K562 (cell line): Measurements from ENCODE around the gene ADAMTS10. TPM values are rescaled to one million over a fixed set of nuclear protein-coding genes. Genes with fewer than 3 reads are reported as not detected.

ENCODE experiments used
- ATAC-seq: fragments of 200-7000 bp; cut with Tn5 transposase; 3 replicates; pipeline ENCODE4 v1.9.1; 2020; ENCODE audit warnings: moderate library complexity
- BruUV-seq: library from RNA; stranded (reverse); fragments of 400-500 nt; replicated peaks from 2 replicates; lab custom pipeline; 2021; lab: Mats Ljungman, UMichigan
- CTCF ChIA-PET: fragments of 300-600 bp; formaldehyde crosslinking; extraction: SDS; loops from one replicate; lab custom pipeline; 2021; ENCODE audit warnings: low intra/inter-chr PET ratio; lab: Yijun Ruan, JAX
- POLR2A ChIA-PET: fragments of 300-600, 350-650 bp; sonication (Branson Sonifier 250); formaldehyde crosslinking; extraction: SDS; loops from one replicate; lab custom pipeline; 2021; ENCODE audit warnings: antibody characterized with exemption, inconsistent platforms; lab: Yijun Ruan, JAX
- DNase-seq, 4 experiments: peaks; one replicate each; pipeline versions ENCODE4 v3.0.0 to v3.0.0-alpha.2; 2011 to 2018; ENCODE audit warnings: low spot score in 3 of 4, mixed read lengths in 3 of 4; ENCODE audit errors: extremely low read depth in 1 of 4
- FAIRE-seq: peaks from 2 replicates; lab custom pipeline; 2011; peaks lifted over from hg19 to GRCh38; lab: Jason Lieb, UNC
- H2AFZ ChIP-seq: 2 replicates; pipeline ENCODE4 v1.6.0; 2011; ENCODE audit warnings: low read depth, low read length, control low read depth, inconsistent platforms
- H3K27ac ChIP-seq: fragments of 200-600 bp; 3 replicates; pipeline ENCODE4 v1.8.0; 2011; ENCODE audit warnings: low read depth, mild to moderate bottlenecking, control low read depth, inconsistent platforms, low read length, moderate library complexity, mixed read lengths; ENCODE audit errors: extremely low read depth
- H3K27me3 ChIP-seq, 2 experiments: fragments of 300-600 bp in 1 of 2; 2 replicates in 1 of 2; 3 replicates in 1 of 2; pipeline versions ENCODE4 v1.6.0 to v1.8.0; 2011; ENCODE audit warnings: inconsistent platforms in 2 of 2, low read length in 2 of 2, mild to moderate bottlenecking in 1 of 2, mixed read lengths in 1 of 2, moderate library complexity in 1 of 2; ENCODE audit not compliant: control insufficient read depth in 2 of 2, insufficient read depth in 2 of 2
- H3K36me3 ChIP-seq: fragments of 300-600 bp; 3 replicates; pipeline ENCODE4 v1.8.0; 2011; ENCODE audit warnings: mild to moderate bottlenecking, low read length, inconsistent platforms; ENCODE audit not compliant: control insufficient read depth, insufficient read depth
- H3K4me1 ChIP-seq, 2 experiments: fragments of 200-600 bp in 1 of 2; replicated peaks in 1 of 2; 2 replicates in 1 of 2; 3 replicates in 1 of 2; pipeline versions ENCODE4 v1.5.1 to v1.8.0; 2011; ENCODE audit warnings: inconsistent platforms in 2 of 2, low read length in 2 of 2, mild to moderate bottlenecking in 1 of 2, mixed read lengths in 1 of 2, moderate library complexity in 1 of 2; ENCODE audit not compliant: control insufficient read depth in 2 of 2, insufficient read depth in 2 of 2
- H3K4me2 ChIP-seq: 2 replicates; pipeline ENCODE4 v1.6.1; 2011; ENCODE audit warnings: low read length, control low read depth, inconsistent platforms, mixed read lengths; ENCODE audit not compliant: insufficient read depth
- H3K4me3 ChIP-seq: fragments of 200-600 bp; sonication (generic), shearing (Covaris generic); 2 replicates; pipeline ENCODE4 v1.5.1; 2016; ENCODE audit warnings: control low read depth, inconsistent platforms
- H3K79me2 ChIP-seq: fragments of 200-600 bp; 3 replicates; pipeline ENCODE4 v1.8.0; 2011; ENCODE audit warnings: low read length, inconsistent platforms; ENCODE audit not compliant: control insufficient read depth, insufficient read depth
- H3K9ac ChIP-seq, 2 experiments: 2 replicates each; pipeline versions ENCODE4 v1.6.0 to v1.6.1; 2011; ENCODE audit warnings: low read depth in 2 of 2, low read length in 2 of 2, control low read depth in 1 of 2, inconsistent platforms in 1 of 2, mild to moderate bottlenecking in 1 of 2, mixed read lengths in 1 of 2; ENCODE audit not compliant: insufficient read depth in 1 of 2
- H3K9me1 ChIP-seq: one replicate; pipeline ENCODE4 v1.6.0; 2011; ENCODE audit warnings: inconsistent platforms, mild to moderate bottlenecking, low read length, moderate library complexity; ENCODE audit not compliant: control insufficient read depth, insufficient read depth
- H3K9me3 ChIP-seq: replicated peaks from 2 replicates; pipeline ENCODE4 v1.5.1; 2011; ENCODE audit warnings: low read depth, low read length, inconsistent platforms; ENCODE audit not compliant: control insufficient read depth, insufficient read depth
- H4K20me1 ChIP-seq: replicated peaks from 2 replicates; pipeline ENCODE4 v1.6.1; 2011; ENCODE audit warnings: low read length, inconsistent platforms, mixed read lengths; ENCODE audit not compliant: control insufficient read depth, insufficient read depth
- CBX8 ChIP-seq: fragments of 200-600 bp; sonication (generic); IDR thresholded peaks from 2 replicates; pipeline ENCODE4 v1.6.1; 2012; ENCODE audit warnings: borderline replicate concordance, mixed run types, low read depth, mild to moderate bottlenecking, moderate library complexity, mixed read lengths, low read length, control low read depth, inconsistent platforms; ENCODE audit not compliant: poor library complexity, severe bottlenecking; ENCODE audit errors: extremely low read depth
- MAZ ChIP-seq, 2 experiments: fragments of 450-650 bp in 1 of 2; sonication (generic) in 1 of 2; formaldehyde crosslinking; IDR thresholded peaks in 1 of 2; conservative IDR thresholded peaks in 1 of 2; 2 replicates each; pipeline versions ENCODE4 v1.4.0 to v1.5.0; 2020; ENCODE audit warnings: mild to moderate bottlenecking in 1 of 2, missing genetic modification reagents in 1 of 2
- MED1 ChIP-seq: sonication (generic); formaldehyde crosslinking; IDR thresholded peaks from 2 replicates; pipeline ENCODE4 v1.8.1; 2023; ENCODE audit warnings: missing genetic modification reagents, borderline replicate concordance
- NR2C1 ChIP-seq, 2 experiments: fragments of 450-650 bp; IDR thresholded peaks; 2 replicates each; pipeline ENCODE4 v1.6.1; 2017; ENCODE audit warnings: mild to moderate bottlenecking in 2 of 2, antibody characterized with exemption in 1 of 2, inconsistent platforms in 1 of 2, missing compliant biosample characterization in 1 of 2, missing genetic modification characterization in 1 of 2
- YY1 ChIP-seq, 3 experiments: IDR thresholded peaks; 2 replicates each; pipeline ENCODE4 v1.6.1; 2011; ENCODE audit warnings: low read length in 2 of 3, mild to moderate bottlenecking in 2 of 3, moderate library complexity in 2 of 3, borderline replicate concordance in 1 of 3, control low read depth in 1 of 3, low read depth in 1 of 3; ENCODE audit not compliant: insufficient read depth in 3 of 3, insufficient replicate concordance in 2 of 3, control insufficient read depth in 1 of 3, insufficient read length in 1 of 3; ENCODE audit errors: extremely low read depth in 1 of 3
- ZEB2 ChIP-seq: fragments of 450-650 bp; IDR thresholded peaks from 2 replicates; pipeline ENCODE4 v1.6.1; 2016
- ZNF311 ChIP-seq: fragments of 250-450 bp; sonication (Bioruptor Pico); IDR thresholded peaks from 2 replicates; pipeline ENCODE4 v1.4.0; 2020; ENCODE audit warnings: mild to moderate bottlenecking, moderate library complexity
- WGBS: fragments of 100-300 bp; shearing (Covaris generic); methylation state at CpG from one replicate; pipeline ENCODE4 v1.1.6; 2016; ENCODE audit warnings: low coverage, mixed read lengths; ENCODE audit not compliant: insufficient coverage; ENCODE audit errors: missing lambda C conversion rate; 5-methylcytosine and 5-hydroxymethylcytosine counted together
- in situ Hi-C: fragments of 300-500 bp; cut with MboI; formaldehyde crosslinking; loops from 4 replicates; pipeline ENCODE4 v1.15.0; 2018; ENCODE audit warnings: inconsistent platforms, mixed read lengths
- intact Hi-C: fragments of 100-400 bp; cut with micrococcal nuclease; formaldehyde crosslinking; loops from 2 replicates; pipeline ENCODE4 v1.14.2; 2022
- polyA plus RNA-seq, 8 experiments: library from polyadenylated mRNA; depleted of rRNA in 4 of 8; stranded (reverse) in 5 of 8; unstranded in 3 of 8; fragments of >200 nt; fragmentation: Nextera tagmentation in 2 of 8; fragmentation: Illumina TruSeq in 1 of 8; extraction: Ambion mirVana in 2 of 8; extraction: Trizol in 1 of 8; gene quantifications; 2 replicates each; pipeline versions ENCODE4 v1.2.1 to v1.2.3, GENCODE V29; 2011 to 2014; ENCODE audit warnings: inconsistent platforms in 1 of 8, missing spikeins in 1 of 8
- total RNA-seq, 7 experiments: library from RNA; depleted of rRNA in 6 of 7; stranded (reverse); fragments of >200 nt in 6 of 7; fragmentation: Illumina TruSeq in 2 of 7; extraction: Trizol in 2 of 7; gene quantifications; 2 replicates each; pipeline versions ENCODE4 v1.2.1 to v1.2.3, GENCODE V29; 2011 to 2021; ENCODE audit warnings: low replicate concordance in 1 of 7
- TF ChIP-seq, protein P1 (sequence below), 3 experiments: IDR thresholded peaks in 2 of 3; conservative IDR thresholded peaks in 1 of 3; 2 replicates each; pipeline ENCODE4 v1.5.1; 2011 to 2012; ENCODE audit warnings: low read length in 3 of 3, mild to moderate bottlenecking in 3 of 3, control low read depth in 2 of 3, improper control_type of control experiment in 1 of 3, inconsistent platforms in 1 of 3, low read depth in 1 of 3, mixed read lengths in 1 of 3, moderate library complexity in 1 of 3; ENCODE audit not compliant: insufficient read depth in 2 of 3
- TF ChIP-seq, protein P2 (sequence below): fragments of 450-650 bp; formaldehyde crosslinking; conservative IDR thresholded peaks from 2 replicates; pipeline ENCODE4 v1.4.0; 2022; ENCODE audit warnings: mild to moderate bottlenecking, missing genetic modification characterization
- TF ChIP-seq, protein P3 (sequence below), 2 experiments: IDR thresholded peaks; 2 replicates each; pipeline ENCODE4 v1.6.1; 2011; ENCODE audit warnings: borderline replicate concordance in 1 of 2, control low read depth in 1 of 2, low read depth in 1 of 2, low read length in 1 of 2, mild to moderate bottlenecking in 1 of 2, mixed read lengths in 1 of 2, moderate library complexity in 1 of 2; ENCODE audit not compliant: insufficient read depth in 1 of 2, insufficient read length in 1 of 2, poor library complexity in 1 of 2, severe bottlenecking in 1 of 2; ENCODE audit errors: extremely low read depth in 1 of 2

ADAMTS10 gene
- total and polyA plus RNA-seq, 9 of the 15 experiments (the other 6 are each of a cell fraction or from before 2014, with no cell fraction given) = 0.33 to 1.8 (median 0.57) TPM; not detected in 4

DNA sequence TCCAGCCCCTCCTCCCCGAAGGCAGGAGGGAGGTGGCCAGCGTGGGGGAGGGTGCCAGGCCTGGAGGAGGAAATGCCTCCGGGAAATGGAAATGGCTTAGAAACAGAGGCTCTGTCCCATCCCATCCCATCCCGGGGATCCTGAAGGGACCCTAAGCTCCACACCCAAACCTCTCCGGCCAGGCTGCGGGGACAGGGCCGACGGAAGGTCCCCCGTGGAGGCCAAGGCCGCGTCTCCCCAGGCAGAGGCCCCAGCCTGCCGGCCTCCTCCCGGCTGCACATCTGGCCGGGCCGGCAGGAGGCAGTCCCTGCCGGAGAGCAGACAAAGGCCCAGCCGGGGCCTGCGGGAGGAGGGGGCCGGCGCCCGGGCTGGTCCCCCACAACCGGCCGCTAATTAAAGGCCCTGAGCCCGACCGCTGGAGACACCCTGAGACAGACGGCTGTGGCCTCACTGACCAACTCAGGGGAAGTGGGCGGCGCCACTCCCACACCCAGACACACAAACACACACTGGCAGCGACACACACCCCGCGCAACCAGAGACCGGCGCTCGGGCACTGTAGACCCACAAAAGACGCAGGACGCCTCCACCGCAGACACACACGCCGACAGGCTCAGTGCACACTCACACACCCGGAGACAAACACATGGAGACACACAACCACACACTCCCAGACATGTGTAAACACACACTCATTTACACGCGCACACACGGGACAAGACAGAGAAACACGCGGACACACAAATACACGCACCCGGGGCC, 1.1 kb downstream of the ADAMTS10 start (continued):
- TF ChIP-seq MED1 (CRISPR knock-in tag) (no peak), MAZ (CRISPR knock-in tag; conservative IDR thresholded peaks at IDR 0.05 in 1 of 2, IDR thresholded peaks at IDR 0.05 in 1 of 2) (peak in 1 of 2 experiments; percentile 64; a peak in 1 of 4 replicates), ZNF311 (CRISPR knock-in tag) (0 out of 2 replicates have a peak, but pooled peaks have one; percentile 23), NR2C1 (IDR thresholded peaks at IDR 0.05) (no peak), NR2C1 (tag; IDR thresholded peaks at IDR 0.05) (no peak)
- TF ChIP-seq, protein P1, sequence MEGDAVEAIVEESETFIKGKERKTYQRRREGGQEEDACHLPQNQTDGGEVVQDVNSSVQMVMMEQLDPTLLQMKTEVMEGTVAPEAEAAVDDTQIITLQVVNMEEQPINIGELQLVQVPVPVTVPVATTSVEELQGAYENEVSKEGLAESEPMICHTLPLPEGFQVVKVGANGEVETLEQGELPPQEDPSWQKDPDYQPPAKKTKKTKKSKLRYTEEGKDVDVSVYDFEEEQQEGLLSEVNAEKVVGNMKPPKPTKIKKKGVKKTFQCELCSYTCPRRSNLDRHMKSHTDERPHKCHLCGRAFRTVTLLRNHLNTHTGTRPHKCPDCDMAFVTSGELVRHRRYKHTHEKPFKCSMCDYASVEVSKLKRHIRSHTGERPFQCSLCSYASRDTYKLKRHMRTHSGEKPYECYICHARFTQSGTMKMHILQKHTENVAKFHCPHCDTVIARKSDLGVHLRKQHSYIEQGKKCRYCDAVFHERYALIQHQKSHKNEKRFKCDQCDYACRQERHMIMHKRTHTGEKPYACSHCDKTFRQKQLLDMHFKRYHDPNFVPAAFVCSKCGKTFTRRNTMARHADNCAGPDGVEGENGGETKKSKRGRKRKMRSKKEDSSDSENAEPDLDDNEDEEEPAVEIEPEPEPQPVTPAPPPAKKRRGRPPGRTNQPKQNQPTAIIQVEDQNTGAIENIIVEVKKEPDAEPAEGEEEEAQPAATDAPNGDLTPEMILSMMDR (IDR thresholded peaks at IDR 0.05 in 2 of 3, conservative IDR thresholded peaks at IDR 0.05 in 1 of 3; ENCODE audit: insufficient read depth in 2 of 3, low read depth in 1 of 3, low read length in 3 of 3) = peak in 1 of 3 experiments; percentile 22; a peak in 1 of 6 replicates

DNA sequence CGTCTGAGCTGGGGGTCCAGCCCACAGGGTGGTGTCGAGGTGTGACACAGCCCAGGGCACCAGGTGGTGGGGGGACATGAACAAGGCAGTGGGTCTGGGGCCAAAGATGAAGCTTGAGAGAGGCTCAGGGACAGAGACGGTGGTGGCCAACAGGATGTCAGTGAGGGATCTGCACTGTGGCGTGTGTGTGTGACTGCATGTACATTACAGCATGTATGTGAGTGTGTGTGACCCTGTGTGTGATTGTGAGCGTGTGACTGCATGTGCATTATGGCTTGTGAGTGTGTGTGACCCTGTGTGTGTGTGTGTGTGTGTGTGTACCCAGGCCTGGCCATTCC, 1.6 kb downstream of the ADAMTS10 start:
- Histone ChIP-seq H3K4me2 (no peak overlapping the region), H3K79me2 (no peaks in the 10 kb centered on the region), H3K4me3 (no peak overlapping the region), H2AFZ (no peak overlapping the region), H3K27ac (no peak overlapping the region; the same call in 2 of the 3 replicates), H3K27me3 (peaks cover 3 to 32% of the 10 kb centered on the region in 2 experiments; a peak in 4 of 5 replicates), H4K20me1 (no peaks in the 10 kb centered on the region), H3K9me1 (no peaks in the 10 kb centered on the region), H3K9ac (peak overlapping the region in 1 of 2 experiments; percentile 61; a peak in 2 of 4 replicates), H3K4me1 (peaks cover 6 to 29% of the 10 kb centered on the region in 2 experiments; a peak in 3 of 5 replicates), H3K9me3 (no peaks in the 10 kb centered on the region), H3K36me3 (no peaks in the 10 kb centered on the region)
- ChIA-PET POLR2A (no interaction called here), CTCF (no interaction called here)
- DNase-seq = no peak
- 55% methylated on average over 4 of the region's 5 CpGs for WGBS
- intact Hi-C loops = no loop called here
- BruUV-seq = no TSS peak
- FAIRE-seq = peak; percentile 65
- no peak; the same call in 2 of the 3 replicates for ATAC-seq
- in situ Hi-C loops = no loop called here
- TF ChIP-seq ZEB2 (no peak), YY1 (IDR thresholded peaks at IDR 0.05; ENCODE audit: borderline replicate concordance in 1 of 3, control insufficient read depth in 1 of 3, extremely low read depth in 1 of 3, insufficient read depth in 3 of 3, insufficient read length in 1 of 3, insufficient replicate concordance in 2 of 3, low read depth in 1 of 3, low read length in 2 of 3) (no peak), CBX8 (no peak)
- TF ChIP-seq, protein P2, sequence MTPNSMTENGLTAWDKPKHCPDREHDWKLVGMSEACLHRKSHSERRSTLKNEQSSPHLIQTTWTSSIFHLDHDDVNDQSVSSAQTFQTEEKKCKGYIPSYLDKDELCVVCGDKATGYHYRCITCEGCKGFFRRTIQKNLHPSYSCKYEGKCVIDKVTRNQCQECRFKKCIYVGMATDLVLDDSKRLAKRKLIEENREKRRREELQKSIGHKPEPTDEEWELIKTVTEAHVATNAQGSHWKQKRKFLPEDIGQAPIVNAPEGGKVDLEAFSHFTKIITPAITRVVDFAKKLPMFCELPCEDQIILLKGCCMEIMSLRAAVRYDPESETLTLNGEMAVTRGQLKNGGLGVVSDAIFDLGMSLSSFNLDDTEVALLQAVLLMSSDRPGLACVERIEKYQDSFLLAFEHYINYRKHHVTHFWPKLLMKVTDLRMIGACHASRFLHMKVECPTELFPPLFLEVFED (CRISPR knock-in tag) = 0 out of 2 replicates have a peak, but pooled peaks have one; percentile 30
- TF ChIP-seq, protein P3, sequence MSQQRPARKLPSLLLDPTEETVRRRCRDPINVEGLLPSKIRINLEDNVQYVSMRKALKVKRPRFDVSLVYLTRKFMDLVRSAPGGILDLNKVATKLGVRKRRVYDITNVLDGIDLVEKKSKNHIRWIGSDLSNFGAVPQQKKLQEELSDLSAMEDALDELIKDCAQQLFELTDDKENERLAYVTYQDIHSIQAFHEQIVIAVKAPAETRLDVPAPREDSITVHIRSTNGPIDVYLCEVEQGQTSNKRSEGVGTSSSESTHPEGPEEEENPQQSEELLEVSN (IDR thresholded peaks at IDR 0.05; ENCODE audit: borderline replicate concordance in 1 of 2, extremely low read depth in 1 of 2, insufficient read depth in 1 of 2, insufficient read length in 1 of 2, low read depth in 1 of 2, low read length in 1 of 2, poor library complexity in 1 of 2, severe bottlenecking in 1 of 2) = no peak
